Measurements from ENCODE around the gene BAD. TPM values are rescaled to one million over a fixed set of nuclear protein-coding genes. Genes with fewer than 3 reads are reported as not detected.

The BAD gene
- total and polyA plus RNA-seq, 2 donors (not counting 1 experiment from before 2014, with no cell fraction given): 24.0 to 39.1 TPM

DNA sequence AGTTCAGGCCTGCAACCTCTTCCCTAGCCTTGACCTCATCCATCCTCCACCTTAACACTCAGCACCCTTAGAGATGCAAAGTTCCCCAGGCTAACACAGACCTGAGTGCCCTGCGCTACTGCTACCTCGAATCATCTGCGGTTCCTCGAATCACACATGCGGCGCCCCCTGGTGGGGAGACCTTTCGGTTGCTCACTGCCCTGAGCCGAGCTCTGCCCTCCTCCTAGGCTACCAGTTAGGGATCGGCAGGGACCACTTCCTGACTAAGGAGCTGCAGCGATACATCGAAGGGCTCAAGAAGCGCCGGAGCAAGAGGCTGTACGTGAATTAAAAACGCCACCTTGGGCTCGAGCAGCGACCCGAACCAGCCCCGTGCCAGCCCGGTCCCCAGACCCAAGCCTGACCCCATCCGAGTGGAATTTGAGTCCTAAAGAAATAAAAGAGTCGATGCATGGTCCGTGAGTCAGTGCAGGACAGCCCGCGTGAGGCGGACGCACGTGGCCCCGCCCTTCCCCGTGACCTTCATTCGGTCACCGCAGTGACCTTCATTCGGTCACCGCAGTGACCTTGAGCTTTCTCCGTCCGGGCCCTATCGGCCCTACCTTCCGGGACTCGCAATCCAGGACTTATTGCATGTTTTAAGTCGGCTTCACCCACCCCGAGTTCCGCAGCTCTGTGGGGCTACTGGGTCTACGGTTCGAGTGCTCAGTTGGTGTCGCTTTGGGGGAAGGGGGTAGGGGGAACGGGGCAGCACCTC is 20.0 kb upstream of the BAD start:
- Histone ChIP-seq H3K4me3 (ENCODE audit: control extremely low read depth in 1 of 5, extremely low read depth in 1 of 5, insufficient read depth in 1 of 5, low read depth in 2 of 5, low read length in 4 of 5) (peak overlapping the region; percentile 78 to 88 (median 85)), H3K27ac (ENCODE audit: low read length in 2 of 2) (peak overlapping the region; percentile 93 to 94), H3K9ac (ENCODE audit: low read length) (peak overlapping the region; percentile 87), H3K9me3 (ENCODE audit: control extremely low read depth in 1 of 3, control insufficient read depth in 2 of 3, insufficient read depth in 1 of 3, low read length in 2 of 3) (peaks cover 0 to 20% (median 0%) of the 10 kb centered on the region in 3 donors), H4K20me1 (ENCODE audit: control insufficient read depth, insufficient read depth, low read length, poor library complexity, severe bottlenecking) (peaks cover 25% of the 10 kb centered on the region), H3K36me3 (replicated peaks in 1 of 2; ENCODE audit: control extremely low read depth in 1 of 2, control insufficient read depth in 1 of 2, extremely low read depth in 1 of 2, insufficient read depth in 2 of 2, low read length in 1 of 2) (peaks cover 0 to 6% of the 10 kb centered on the region in 2 experiments), H2AFZ (ENCODE audit: insufficient read depth, low read depth, low read length, poor library complexity, severe bottlenecking) (peak overlapping the region; percentile 64), H3K4me1 (ENCODE audit: control insufficient read depth in 2 of 2, insufficient read depth in 2 of 2, low read length in 2 of 2) (peaks cover 26 to 47% of the 10 kb centered on the region in 2 donors), H3K4me2 (replicated peaks; ENCODE audit: low read depth, low read length, poor library complexity, severe bottlenecking) (peak overlapping the region; percentile 97), H3K79me2 (ENCODE audit: control insufficient read depth, insufficient read depth, low read length) (peaks cover 27% of the 10 kb centered on the region), H3K27me3 (replicated peaks in 1 of 4; ENCODE audit: control extremely low read depth in 1 of 4, control insufficient read depth in 3 of 4, insufficient read depth in 4 of 4, low read length in 3 of 4) (peaks cover 0 to 32% (median 13%) of the 10 kb centered on the region in 4 experiments)
- Mint-ChIP-seq H3K4me3 (peak overlapping the region; percentile 90), H3K4me1 (peaks cover 36% of the 10 kb centered on the region), H3K27ac (peak overlapping the region; percentile 89), H3K27me3 (peaks cover 13% of the 10 kb centered on the region), H3K9me3 (ENCODE audit: insufficient read depth) (no peaks in the 10 kb centered on the region)
- DNase-seq: peak; percentile 92
- ChIA-PET CTCF (interaction anchor here (1.0 to 5.8 kb wide), 26 partner anchors 9 to 1551 kb away, joined by 3 to 243 read pairs (median 6); partner anchors contain the start of genes BAD, CCDC88B, FERMT3 and FKBP2), POLR2A (interaction anchor here (0.7 to 3.5 kb wide), 12 partner anchors 14 to 119 kb away, joined by 3 to 21 read pairs (median 6); partner anchors contain the start of genes CCDC88B, FERMT3, FKBP2 and GPR137)
- intact Hi-C loops (cut with micrococcal nuclease): loop anchor here (1.0 to 10.0 kb wide), 9 partner anchors 13 to 470 kb away; partner anchors contain the start of genes CCDC88B, DNAJC4, FKBP2 and GPR137
- WGBS (ENCODE audit: insufficient coverage): 1% methylated on average over 39 of the region's 46 CpGs
- TF ChIP-seq, protein P1, sequence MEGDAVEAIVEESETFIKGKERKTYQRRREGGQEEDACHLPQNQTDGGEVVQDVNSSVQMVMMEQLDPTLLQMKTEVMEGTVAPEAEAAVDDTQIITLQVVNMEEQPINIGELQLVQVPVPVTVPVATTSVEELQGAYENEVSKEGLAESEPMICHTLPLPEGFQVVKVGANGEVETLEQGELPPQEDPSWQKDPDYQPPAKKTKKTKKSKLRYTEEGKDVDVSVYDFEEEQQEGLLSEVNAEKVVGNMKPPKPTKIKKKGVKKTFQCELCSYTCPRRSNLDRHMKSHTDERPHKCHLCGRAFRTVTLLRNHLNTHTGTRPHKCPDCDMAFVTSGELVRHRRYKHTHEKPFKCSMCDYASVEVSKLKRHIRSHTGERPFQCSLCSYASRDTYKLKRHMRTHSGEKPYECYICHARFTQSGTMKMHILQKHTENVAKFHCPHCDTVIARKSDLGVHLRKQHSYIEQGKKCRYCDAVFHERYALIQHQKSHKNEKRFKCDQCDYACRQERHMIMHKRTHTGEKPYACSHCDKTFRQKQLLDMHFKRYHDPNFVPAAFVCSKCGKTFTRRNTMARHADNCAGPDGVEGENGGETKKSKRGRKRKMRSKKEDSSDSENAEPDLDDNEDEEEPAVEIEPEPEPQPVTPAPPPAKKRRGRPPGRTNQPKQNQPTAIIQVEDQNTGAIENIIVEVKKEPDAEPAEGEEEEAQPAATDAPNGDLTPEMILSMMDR (IDR thresholded peaks at IDR 0.05): peak; percentile 89
- no peak for TF ChIP-seq EZH2 (IDR thresholded peaks at IDR 0.05; ENCODE audit: borderline replicate concordance, insufficient read depth, low read depth, low read length, poor library complexity, severe bottlenecking)
- peak; percentile 13 for ATAC-seq (ENCODE audit: low read depth)

Measured in B cell (primary cell).